PC-3 (cell line): ENCODE results near the gene TEAD1. TPM values are rescaled to one million over a fixed set of nuclear protein-coding genes. Genes with fewer than 3 reads are reported as not detected.

Experiments used
- ATAC-seq: fragments of 200-7000 bp; cut with Tn5 transposase; 2 replicates; pipeline ENCODE4 v1.9.1; 2020; ENCODE audit warnings: mild to moderate bottlenecking, moderate library complexity
- BruUV-seq: library from RNA; stranded (reverse); fragments of 400-500 nt; replicated peaks from 2 replicates; lab custom pipeline; 2021; lab: Mats Ljungman, UMichigan
- CTCF ChIA-PET: fragments of 300-600 bp; sonication (Branson Sonifier 250); formaldehyde crosslinking; loops from one replicate; lab custom pipeline; 2022; ENCODE audit warnings: antibody characterized with exemption; lab: Charles Lee
- POLR2A ChIA-PET: fragments of 300-600 bp; sonication (Branson Sonifier 250); formaldehyde crosslinking; loops from one replicate; lab custom pipeline; 2022; ENCODE audit warnings: antibody characterized with exemption; ENCODE audit not compliant: unreplicated experiment; lab: Charles Lee
- DNase-seq: peaks from one replicate; pipeline ENCODE4 v3.0.0-alpha.2; 2015
- H2AFZ ChIP-seq: fragments of 300-600 bp; sonication (generic); 2 replicates; pipeline ENCODE4 v1.6.0; 2016; ENCODE audit warnings: antibody characterized with exemption, low read length
- H3F3A ChIP-seq: fragments of 300-600 bp; sonication (generic); one replicate; pipeline ENCODE4 v1.6.0; 2017; ENCODE audit warnings: antibody characterized with exemption, low read length, control low read depth, mild to moderate bottlenecking; ENCODE audit not compliant: unreplicated experiment
- H3K27ac ChIP-seq: fragments of 300-600 bp; sonication (generic); 2 replicates; pipeline ENCODE4 v1.5.1; 2016; ENCODE audit warnings: mild to moderate bottlenecking, low read length
- H3K27me3 ChIP-seq: fragments of 300-600 bp; sonication (generic); 2 replicates; pipeline ENCODE4 v1.6.1; 2016; ENCODE audit warnings: low read length, mixed read lengths
- H3K36me3 ChIP-seq: fragments of 300-600 bp; sonication (generic); 2 replicates; pipeline ENCODE4 v1.6.1; 2016; ENCODE audit warnings: low read depth, mixed run types, low read length, mixed read lengths
- H3K4me1 ChIP-seq: fragments of 300-600 bp; sonication (generic); 2 replicates; pipeline ENCODE4 v1.5.1; 2016; ENCODE audit warnings: low read length; ENCODE audit not compliant: insufficient read depth
- H3K4me2 ChIP-seq: fragments of 300-600 bp; sonication (generic); 2 replicates; pipeline ENCODE4 v1.6.0; 2016; ENCODE audit warnings: low read length
- H3K4me3 ChIP-seq: fragments of 300-600 bp; sonication (generic); 2 replicates; pipeline ENCODE4 v1.5.1; 2016; ENCODE audit warnings: mild to moderate bottlenecking, low read length, mixed read lengths
- H3K79me2 ChIP-seq: fragments of 300-600 bp; sonication (generic); 2 replicates; pipeline ENCODE4 v1.6.1; 2017; ENCODE audit warnings: low read length, mixed read lengths
- H3K9ac ChIP-seq: fragments of 300-600 bp; sonication (generic); 2 replicates; pipeline ENCODE4 v1.6.0; 2016; ENCODE audit warnings: mild to moderate bottlenecking, low read length
- H3K9me2 ChIP-seq: fragments of 300-600 bp; sonication (generic); replicated peaks from 2 replicates; pipeline ENCODE4 v1.6.1; 2016; ENCODE audit warnings: mixed run types, low read length, mixed read lengths
- H3K9me3 ChIP-seq: fragments of 300-600 bp; sonication (generic); 2 replicates; pipeline ENCODE4 v1.6.1; 2016; ENCODE audit warnings: low read length, mixed read lengths
- H4K20me1 ChIP-seq: fragments of 300-600 bp; sonication (generic); 2 replicates; pipeline ENCODE4 v1.6.1; 2016; ENCODE audit warnings: low read length, mixed read lengths
- CTCF ChIP-seq: fragments of 300-600 bp; sonication (generic); conservative IDR thresholded peaks from 2 replicates; pipeline ENCODE4 v1.5.1; 2017; ENCODE audit warnings: antibody characterized with exemption, low read depth, mild to moderate bottlenecking, low read length
- EZH2 ChIP-seq: fragments of 300-600 bp; sonication (generic); IDR thresholded peaks from one replicate; pipeline ENCODE4 v1.6.1; 2017; ENCODE audit warnings: antibody characterized with exemption, mild to moderate bottlenecking, low read length; ENCODE audit not compliant: unreplicated experiment
- EZH2phosphoT487 ChIP-seq: fragments of 300-600 bp; sonication (generic); IDR thresholded peaks from 2 replicates; pipeline ENCODE4 v1.6.1; 2018; ENCODE audit warnings: mild to moderate bottlenecking, antibody characterized with exemption, low read length, borderline replicate concordance
- intact Hi-C: fragments of 100-400 bp; cut with micrococcal nuclease; formaldehyde crosslinking; loops from 2 replicates; pipeline ENCODE4 v1.9.0; 2023
- total RNA-seq: library from RNA; depleted of rRNA; stranded (reverse); fragments of >200 nt; gene quantifications from 2 replicates; pipeline ENCODE4 v1.2.3, GENCODE V29; 2014

TEAD1 gene
- total RNA-seq, 1 experiment from 2014 or later: 70.2 TPM

- H3K9ac ChIP-seq: no peak overlapping the region
- no peak overlapping the region for H2AFZ ChIP-seq
- H4K20me1 ChIP-seq: no peaks in the 10 kb centered on the region
- no peak overlapping the region for H3K4me2 ChIP-seq
- H3K9me3 ChIP-seq: no peaks in the 10 kb centered on the region
- H3K79me2 ChIP-seq: no peaks in the 10 kb centered on the region
- intact Hi-C loops: no loop called here
- ATAC-seq: no peak
- BruUV-seq: no TSS peak
- H3K36me3 ChIP-seq: peaks cover 4% of the 10 kb centered on the region; the same call in 1 of the 2 replicates
- no peaks in the 10 kb centered on the region for H3K4me1 ChIP-seq
- no peaks in the 10 kb centered on the region for H3F3A ChIP-seq
- H3K27me3 ChIP-seq: no peaks in the 10 kb centered on the region
- TF ChIP-seq EZH2phosphoT487 (no peak), CTCF (no peak), EZH2 (no peak)
- no peak overlapping the region for H3K4me3 ChIP-seq
- H3K9me2 ChIP-seq: no peaks in the 10 kb centered on the region
- no peak for DNase-seq
- POLR2A ChIA-PET: no interaction called here
- no peak overlapping the region for H3K27ac ChIP-seq
- CTCF ChIA-PET: no interaction called here
Observed at GRCh38 chr11:12917822-12918221, 243.6 kb downstream of the TEAD1 start.

- Histone ChIP-seq H4K20me1 (no peaks in the 10 kb centered on the region), H3K27ac (no peak overlapping the region), H3K27me3 (no peaks in the 10 kb centered on the region), H3K9me3 (no peaks in the 10 kb centered on the region), H3K4me1 (no peaks in the 10 kb centered on the region), H3K4me2 (no peak overlapping the region), H3K9me2 (no peaks in the 10 kb centered on the region), H3K4me3 (no peak overlapping the region), H3F3A (no peaks in the 10 kb centered on the region), H3K9ac (no peak overlapping the region), H3K79me2 (no peaks in the 10 kb centered on the region), H3K36me3 (peaks cover 4% of the 10 kb centered on the region; the same call in 1 of the 2 replicates), H2AFZ (no peak overlapping the region)
- DNase-seq (no peak), ATAC-seq (no peak)
- intact Hi-C loops: no loop called here
- BruUV-seq: no TSS peak
- ChIA-PET POLR2A (no interaction called here), CTCF (no interaction called here)
- TF ChIP-seq EZH2phosphoT487 (no peak), EZH2 (no peak), CTCF (no peak)
Observed at GRCh38 chr11:12918667-12919066, 244.4 kb downstream of the TEAD1 start.

GRCh38 chr11:12922418-12922817, 248.2 kb downstream of the TEAD1 start:
- Histone ChIP-seq H4K20me1 (no peaks in the 10 kb centered on the region), H3K79me2 (no peaks in the 10 kb centered on the region), H3K27ac (no peak overlapping the region), H3K4me2 (no peak overlapping the region), H3K9me2 (no peaks in the 10 kb centered on the region), H3K27me3 (no peaks in the 10 kb centered on the region), H3K9me3 (no peaks in the 10 kb centered on the region), H3K36me3 (0 out of 2 replicates have a peak, but pooled peaks cover 3% of the 10 kb centered on the region), H3F3A (no peaks in the 10 kb centered on the region), H3K4me1 (no peaks in the 10 kb centered on the region), H3K4me3 (no peak overlapping the region), H2AFZ (no peak overlapping the region), H3K9ac (no peak overlapping the region)
- ChIA-PET POLR2A (interaction anchor here (0.7 kb wide), 1 partner anchor 13 kb away, joined by 3 read pairs; no protein-coding TSS in a partner anchor), CTCF (interaction anchor here (0.6 kb wide), 1 partner anchor 86 kb away, joined by 3 read pairs; no protein-coding TSS in a partner anchor)
- no TSS peak for BruUV-seq
- TF ChIP-seq EZH2phosphoT487 (no peak), CTCF (no peak), EZH2 (no peak)
- DNase-seq (no peak), ATAC-seq (no peak; the same call in 1 of the 2 replicates)
- intact Hi-C loops: no loop called here
